Measurements from ENCODE around the gene ANAPC5.
"Not testable (repeated sequence)": the region's sequence is repeated elsewhere in the genome, so short reads cannot be mapped to it uniquely, and the experiment has no call there.

ANAPC5 gene

GRCh38 chr12:121285856-121286255, 66.4 kb downstream of the ANAPC5 start:
- no peak for DNase-seq (ENCODE audit: low spot score)

GRCh38 chr12:121284551-121285390, 67.4 kb downstream of the ANAPC5 start:
- no peak for DNase-seq (ENCODE audit: low spot score)

- DNase-seq (ENCODE audit: low spot score) = no peak
Observed at GRCh38 chr12:121283841-121284240, 68.4 kb downstream of the ANAPC5 start.

- DNase-seq (ENCODE audit: low spot score) = no peak
Observed at GRCh38 chr12:121283388-121283787, 68.8 kb downstream of the ANAPC5 start.

- DNase-seq (ENCODE audit: low spot score) = not testable (repeated sequence)
Observed at GRCh38 chr12:121282910-121283309, 69.3 kb downstream of the ANAPC5 start.

- DNase-seq (ENCODE audit: low spot score) = no peak
Observed at GRCh38 chr12:121282072-121282742, 70.0 kb downstream of the ANAPC5 start.

GRCh38 chr12:121281116-121281515, 71.1 kb downstream of the ANAPC5 start:
- DNase-seq (ENCODE audit: low spot score) = not testable (repeated sequence)

GRCh38 chr12:121280531-121280930, 71.7 kb downstream of the ANAPC5 start:
- not testable (repeated sequence) for DNase-seq (ENCODE audit: low spot score)

- no peak for DNase-seq (ENCODE audit: low spot score)
Observed at GRCh38 chr12:121279507-121279915, 72.7 kb downstream of the ANAPC5 start.

- no peak for DNase-seq (ENCODE audit: low spot score)
Observed at GRCh38 chr12:121279071-121279375, 73.2 kb downstream of the ANAPC5 start.

GRCh38 chr12:121278169-121279070, 73.8 kb downstream of the ANAPC5 start:
- no peak for DNase-seq (ENCODE audit: low spot score)

- no peak for DNase-seq (ENCODE audit: low spot score)
Observed at GRCh38 chr12:121277374-121277759, 74.8 kb downstream of the ANAPC5 start.

GRCh38 chr12:121274036-121274763, 78.0 kb downstream of the ANAPC5 start:
- DNase-seq (ENCODE audit: low spot score) = no peak

GRCh38 chr12:121273364-121273896, 78.8 kb downstream of the ANAPC5 start:
- DNase-seq (ENCODE audit: low spot score) = no peak

- no peak for DNase-seq (ENCODE audit: low spot score)
Observed at GRCh38 chr12:121267822-121268221, 84.4 kb downstream of the ANAPC5 start.

GRCh38 chr12:121264951-121265515, 87.2 kb downstream of the ANAPC5 start:
- no peak for DNase-seq (ENCODE audit: low spot score)

GRCh38 chr12:121264135-121264534, 88.1 kb downstream of the ANAPC5 start:
- DNase-seq (ENCODE audit: low spot score) = no peak

- DNase-seq (ENCODE audit: low spot score) = no peak
Observed at GRCh38 chr12:121263206-121263935, 88.8 kb downstream of the ANAPC5 start.

GRCh38 chr12:121261398-121261797, 90.8 kb downstream of the ANAPC5 start:
- no peak for DNase-seq (ENCODE audit: low spot score)

GRCh38 chr12:121260091-121260490, 92.1 kb downstream of the ANAPC5 start:
- no peak for DNase-seq (ENCODE audit: low spot score)

GRCh38 chr12:121259074-121259473, 93.1 kb downstream of the ANAPC5 start:
- DNase-seq (ENCODE audit: low spot score) = no peak

Measured in iPS-NIHi11 (cell line).